Dendritic cell treated with granulocyte-macrophage colony-stimulating factor and Interleukin-4, amounts not matched to agents 40 ng/mL and 50 ng/mL, for 4 days (primary cell): ENCODE data around the gene C20orf144.

Source experiments
- H3K27ac Mint-ChIP-seq: one replicate; pipeline ENCODE4 v1.8.0; 2022; ENCODE audit warnings: mild to moderate bottlenecking, mixed read lengths
- H3K27me3 Mint-ChIP-seq: one replicate; pipeline ENCODE4 v1.8.0; 2022; ENCODE audit warnings: mild to moderate bottlenecking, mixed read lengths
- H3K36me3 Mint-ChIP-seq: one replicate; pipeline ENCODE4 v1.8.0; 2022; ENCODE audit warnings: low read depth, mixed read lengths
- H3K4me1 Mint-ChIP-seq: one replicate; pipeline ENCODE4 v1.8.0; 2022; ENCODE audit warnings: low read depth, mixed read lengths
- H3K4me3 Mint-ChIP-seq: one replicate; pipeline ENCODE4 v1.8.0; 2022; ENCODE audit warnings: mild to moderate bottlenecking, moderate library complexity, mixed read lengths
- H3K9me3 Mint-ChIP-seq: one replicate; pipeline ENCODE4 v1.8.0; 2022; ENCODE audit warnings: mixed read lengths
- intact Hi-C: fragments of 100-400 bp; cut with micrococcal nuclease; formaldehyde crosslinking; loops from one replicate; pipeline ENCODE4 v1.15.0; 2022

Gene C20orf144

DNA sequence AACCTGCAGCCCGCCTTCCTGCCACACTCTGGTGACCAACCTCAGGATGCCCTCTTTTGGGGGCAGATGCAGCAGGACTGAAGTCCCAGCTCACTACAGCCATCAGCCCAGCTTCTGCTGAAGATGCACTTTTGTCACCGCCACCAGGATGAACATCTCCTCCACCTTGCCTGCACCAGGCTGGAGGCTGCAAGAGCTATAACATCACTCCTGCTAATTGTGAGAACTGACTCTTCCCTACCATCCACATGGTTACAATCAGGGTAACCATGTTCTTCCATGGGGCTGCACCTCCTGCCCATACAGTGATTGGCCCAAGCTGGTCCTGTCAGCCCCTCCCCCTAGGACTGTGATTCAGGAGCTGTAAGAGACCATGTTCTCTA, 2.6 kb downstream of the C20orf144 start:
- H3K27me3 Mint-ChIP-seq: no peaks in the 10 kb centered on the region
- H3K4me3 Mint-ChIP-seq: peak overlapping the region; percentile 87
- H3K27ac Mint-ChIP-seq: peak overlapping the region; percentile 83
- no peaks in the 10 kb centered on the region for H3K9me3 Mint-ChIP-seq
- intact Hi-C loops: loop anchor here (5.0 to 10.0 kb wide), 3 partner anchors 110 to 330 kb away; partner anchors contain the start of genes CDK5RAP1 and RALY
- peaks cover 8% of the 10 kb centered on the region for H3K36me3 Mint-ChIP-seq
- peaks cover 54% of the 10 kb centered on the region for H3K4me1 Mint-ChIP-seq

DNA sequence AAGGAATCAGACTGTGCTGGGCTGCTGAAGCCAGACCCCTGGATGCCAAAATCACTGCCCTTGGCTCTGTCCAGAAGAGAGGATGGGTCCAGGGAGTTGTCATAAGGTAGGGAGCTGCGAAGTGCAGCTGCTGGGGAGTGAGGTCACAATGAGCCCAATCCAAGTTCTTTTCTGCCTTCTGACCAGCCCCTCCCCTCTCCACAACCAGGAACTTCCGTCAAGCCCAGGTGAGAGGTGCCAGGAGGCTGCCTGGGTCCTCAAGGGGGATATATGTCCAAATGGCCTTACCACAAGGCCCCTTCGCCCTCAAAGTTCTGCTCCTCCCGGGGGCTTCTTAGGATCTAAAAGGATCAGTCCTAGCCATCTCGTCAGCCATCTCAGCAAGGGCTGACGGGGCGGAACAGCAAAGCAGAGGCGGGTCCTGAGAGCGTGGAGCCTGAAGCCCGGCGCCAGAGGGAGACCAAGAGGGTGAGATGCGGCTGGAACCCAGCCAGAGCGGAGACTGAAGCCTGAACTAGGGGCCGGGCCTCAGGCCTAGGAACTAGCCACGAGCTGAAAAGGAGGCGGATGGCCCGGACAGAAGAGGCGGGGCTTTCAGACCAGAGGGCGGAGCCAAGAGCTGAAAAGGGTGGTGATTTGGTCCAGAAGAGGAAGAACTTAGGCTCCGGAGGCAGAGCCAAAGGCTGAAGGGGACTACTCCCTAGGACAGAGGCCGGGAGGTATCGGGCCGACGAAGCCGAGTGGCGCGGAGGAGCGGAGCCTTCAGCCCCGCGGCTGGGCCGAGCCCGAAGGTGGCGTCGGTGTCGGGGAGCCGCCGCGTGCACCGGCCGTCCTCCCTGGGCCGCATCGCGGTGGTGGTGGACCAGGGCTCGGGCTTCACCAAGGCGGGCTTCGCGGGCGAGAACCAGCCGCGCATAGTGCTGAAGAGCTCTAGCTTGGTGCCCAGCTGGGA, 4.4 kb downstream of the C20orf144 start, which contains the start of gene ACTL10:
TSS of gene ACTL10 (plus strand) at position 651 of the 952 bp plus-strand sequence. CDS start 555 bp downstream, outside the sequence.
- peak within 1 kb of the TSS; percentile 75 for H3K4me3 Mint-ChIP-seq
- no peaks in the 10 kb centered on the region for H3K27me3 Mint-ChIP-seq
- H3K36me3 Mint-ChIP-seq: peaks cover 21% of the 10 kb centered on the region
- peaks cover 64% of the 10 kb centered on the region for H3K4me1 Mint-ChIP-seq
- H3K9me3 Mint-ChIP-seq: no peaks in the 10 kb centered on the region
- H3K27ac Mint-ChIP-seq: peak within 1 kb of the TSS; percentile 76
- intact Hi-C loops: loop anchor here (1.0 to 10.0 kb wide), 5 partner anchors 8 to 328 kb away; partner anchors contain the start of genes NECAB3 and RALY

DNA sequence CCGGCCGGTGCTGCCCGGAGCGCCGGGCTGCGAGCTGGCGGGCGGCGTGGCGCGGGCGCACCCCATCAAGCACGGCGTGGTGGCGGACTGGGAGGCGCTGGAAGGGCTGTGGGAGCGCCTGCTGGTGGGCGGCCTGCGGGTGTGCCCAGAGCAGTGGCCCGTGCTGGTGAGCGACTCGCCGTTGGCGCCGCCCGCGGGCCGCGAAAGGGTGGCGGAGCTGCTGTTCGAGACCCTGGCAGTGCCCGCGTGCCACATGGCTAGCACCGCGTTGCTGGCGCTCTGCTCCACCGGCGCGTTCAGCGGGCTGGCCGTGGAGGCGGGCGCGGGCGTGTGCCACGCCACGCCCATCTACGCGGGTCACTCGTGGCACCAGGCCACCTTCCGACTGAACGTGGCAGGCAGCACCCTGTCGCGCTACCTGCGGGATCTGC, 5.1 kb downstream of the C20orf144 start:
- peaks cover 28% of the 10 kb centered on the region for H3K36me3 Mint-ChIP-seq
- H3K4me1 Mint-ChIP-seq: peaks cover 70% of the 10 kb centered on the region
- peak overlapping the region; percentile 76 for H3K27ac Mint-ChIP-seq

DNA sequence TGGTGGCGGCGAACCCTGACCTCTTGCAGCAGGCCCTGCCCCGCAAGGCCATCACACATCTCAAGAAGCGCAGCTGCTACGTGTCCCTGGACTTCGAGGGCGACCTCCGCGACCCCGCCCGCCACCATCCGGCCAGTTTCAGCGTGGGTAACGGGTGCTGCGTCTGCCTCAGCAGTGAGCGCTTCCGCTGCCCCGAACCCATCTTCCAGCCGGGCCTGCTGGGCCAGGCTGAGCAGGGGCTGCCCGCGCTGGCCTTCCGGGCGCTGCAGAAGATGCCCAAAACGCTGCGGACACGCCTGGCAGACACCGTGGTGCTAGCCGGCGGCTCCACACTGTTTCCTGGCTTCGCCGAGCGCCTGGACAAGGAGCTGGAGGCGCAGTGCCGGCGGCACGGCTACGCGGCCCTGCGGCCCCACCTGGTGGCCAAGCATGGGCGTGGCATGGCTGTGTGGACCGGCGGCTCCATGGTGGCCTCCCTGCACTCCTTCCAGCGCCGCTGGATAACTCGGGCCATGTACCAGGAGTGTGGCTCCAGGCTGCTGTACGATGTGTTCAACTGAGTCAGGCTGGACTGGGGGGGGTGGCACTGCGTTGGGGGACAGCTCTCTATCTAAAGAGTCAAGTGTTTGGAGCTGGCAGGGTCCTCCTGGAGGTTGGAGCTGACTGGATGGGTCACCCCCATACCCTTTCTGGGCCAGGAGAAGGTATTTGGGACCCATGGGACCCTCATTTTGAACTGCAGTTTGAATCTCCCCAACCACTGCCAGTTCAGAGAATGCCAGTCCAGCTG, 5.7 kb downstream of the C20orf144 start:
- H3K27me3 Mint-ChIP-seq: no peaks in the 10 kb centered on the region
- H3K27ac Mint-ChIP-seq: peak overlapping the region; percentile 76
- no peaks in the 10 kb centered on the region for H3K9me3 Mint-ChIP-seq
- H3K4me3 Mint-ChIP-seq: peak overlapping the region; percentile 75
- H3K36me3 Mint-ChIP-seq: peaks cover 29% of the 10 kb centered on the region
- intact Hi-C loops: loop anchor here (2.0 to 10.0 kb wide), 4 partner anchors 65 to 327 kb away; partner anchors contain the start of gene RALY
- H3K4me1 Mint-ChIP-seq: peaks cover 71% of the 10 kb centered on the region

More for the DNA sequence above, 5.1 kb downstream of the C20orf144 start:
- intact Hi-C loops: loop anchor here (2.0 to 10.0 kb wide), 4 partner anchors 66 to 328 kb away; partner anchors contain the start of gene RALY
- Mint-ChIP-seq H3K27me3 (no peaks in the 10 kb centered on the region), H3K9me3 (no peaks in the 10 kb centered on the region), H3K4me3 (peak overlapping the region; percentile 75)

DNA sequence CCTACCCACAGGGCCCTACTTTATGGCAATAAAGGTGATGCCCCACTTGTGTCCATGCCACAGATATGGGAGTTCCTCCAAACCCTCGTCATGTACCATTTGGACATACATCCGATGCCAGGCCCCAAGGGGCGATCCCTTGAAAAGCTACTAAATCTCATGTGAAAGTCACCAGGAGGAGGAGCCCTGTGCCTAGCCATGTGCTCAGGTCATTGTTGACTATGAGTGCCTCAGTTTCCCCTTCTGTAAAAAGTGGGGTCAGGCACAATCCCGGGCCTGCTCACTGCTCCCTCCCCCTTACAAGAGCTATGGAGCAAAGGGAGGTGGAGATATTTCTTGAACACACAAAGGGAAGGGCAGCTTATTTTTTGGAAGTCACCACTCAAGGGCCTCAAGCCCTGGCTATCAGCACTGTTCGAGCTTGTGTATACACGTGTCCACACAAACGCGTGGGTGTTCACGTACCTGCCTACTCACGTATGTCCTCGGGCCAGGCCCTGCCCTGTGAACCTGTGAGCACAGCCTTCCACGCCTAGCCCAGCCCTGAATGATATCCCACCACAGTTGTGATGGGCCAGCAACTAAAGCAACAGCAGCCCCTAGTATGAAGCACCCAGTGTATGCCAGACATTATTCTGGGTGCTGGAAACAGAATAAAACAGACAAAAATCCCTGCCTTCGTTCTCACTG, 6.5 kb downstream of the C20orf144 start:
- Mint-ChIP-seq H3K27ac (no peak overlapping the region), H3K4me1 (peaks cover 75% of the 10 kb centered on the region), H3K9me3 (no peaks in the 10 kb centered on the region), H3K27me3 (no peaks in the 10 kb centered on the region), H3K4me3 (no peak overlapping the region), H3K36me3 (peaks cover 30% of the 10 kb centered on the region)
- intact Hi-C loops: loop anchor here (10.0 kb wide), 2 partner anchors 114 to 326 kb away; partner anchors contain the start of gene RALY

DNA sequence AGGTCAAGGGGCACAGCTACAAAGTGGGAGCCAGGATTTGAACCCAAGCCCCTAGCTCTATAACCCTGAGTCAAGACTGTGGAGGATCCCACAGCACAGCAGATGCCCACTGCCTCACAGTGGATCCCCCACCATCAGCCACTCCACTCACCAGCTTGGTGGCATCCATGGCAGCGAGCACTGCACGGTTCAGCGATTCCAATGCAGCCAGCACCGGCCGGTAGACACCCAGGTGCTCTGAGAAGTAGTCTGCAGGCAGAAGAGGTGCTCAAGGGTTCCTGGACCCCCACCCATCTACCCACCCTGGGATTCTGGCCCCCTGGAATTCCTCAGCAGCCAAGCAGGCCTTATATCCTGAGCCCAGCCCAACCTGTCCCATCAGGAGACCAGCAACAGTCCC, 7.1 kb downstream of the C20orf144 start:
- intact Hi-C loops: loop anchor here (10.0 kb wide), 2 partner anchors 114 to 326 kb away; partner anchors contain the start of gene RALY
- Mint-ChIP-seq H3K27ac (no peak overlapping the region), H3K27me3 (no peaks in the 10 kb centered on the region), H3K4me1 (peaks cover 73% of the 10 kb centered on the region), H3K4me3 (no peak overlapping the region), H3K9me3 (no peaks in the 10 kb centered on the region), H3K36me3 (peaks cover 36% of the 10 kb centered on the region)

DNA sequence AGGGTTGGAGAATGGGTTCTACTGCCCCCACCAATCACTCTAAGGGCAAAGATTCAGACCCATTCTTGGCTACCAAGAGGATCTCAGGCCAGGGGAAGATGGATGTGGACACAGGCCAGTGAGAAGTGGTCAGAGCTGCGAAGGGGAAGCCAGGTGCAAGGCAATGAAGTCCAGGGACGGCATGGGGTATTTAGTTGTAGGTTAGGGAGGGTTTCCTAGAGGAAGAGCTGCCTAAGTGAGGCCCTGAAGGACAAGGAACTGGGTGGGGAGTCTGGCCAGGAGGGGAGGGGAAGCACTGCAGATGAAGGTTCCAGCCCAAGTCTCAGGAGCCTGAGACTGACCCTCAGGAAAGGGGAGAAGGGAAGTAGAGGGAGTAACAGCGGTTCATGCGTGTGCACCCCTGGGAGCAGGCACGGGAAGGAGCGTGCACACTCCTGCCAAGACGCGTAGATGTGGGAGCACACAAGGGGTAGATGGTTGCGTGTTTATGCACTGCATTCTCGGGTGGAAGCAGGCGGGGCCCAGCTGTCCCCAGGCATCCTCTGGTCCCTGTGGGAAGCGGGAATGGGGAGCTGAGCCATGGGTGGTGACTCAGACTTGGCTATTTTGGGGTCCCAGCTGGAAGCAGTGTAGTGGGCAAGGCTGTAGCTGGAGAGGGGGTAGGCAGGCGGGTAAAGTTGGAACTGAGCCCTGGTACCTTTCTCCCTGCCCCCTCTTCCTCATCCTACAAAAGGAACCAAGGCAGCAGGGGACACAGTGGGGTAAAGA, 7.9 kb downstream of the C20orf144 start:
- intact Hi-C loops: loop anchor here (10.0 kb wide), 2 partner anchors 115 to 325 kb away; partner anchors contain the start of gene RALY
- Mint-ChIP-seq H3K27ac (no peak overlapping the region), H3K4me3 (no peak overlapping the region), H3K36me3 (peaks cover 36% of the 10 kb centered on the region), H3K9me3 (no peaks in the 10 kb centered on the region), H3K4me1 (peaks cover 70% of the 10 kb centered on the region), H3K27me3 (peaks cover 3% of the 10 kb centered on the region)

DNA sequence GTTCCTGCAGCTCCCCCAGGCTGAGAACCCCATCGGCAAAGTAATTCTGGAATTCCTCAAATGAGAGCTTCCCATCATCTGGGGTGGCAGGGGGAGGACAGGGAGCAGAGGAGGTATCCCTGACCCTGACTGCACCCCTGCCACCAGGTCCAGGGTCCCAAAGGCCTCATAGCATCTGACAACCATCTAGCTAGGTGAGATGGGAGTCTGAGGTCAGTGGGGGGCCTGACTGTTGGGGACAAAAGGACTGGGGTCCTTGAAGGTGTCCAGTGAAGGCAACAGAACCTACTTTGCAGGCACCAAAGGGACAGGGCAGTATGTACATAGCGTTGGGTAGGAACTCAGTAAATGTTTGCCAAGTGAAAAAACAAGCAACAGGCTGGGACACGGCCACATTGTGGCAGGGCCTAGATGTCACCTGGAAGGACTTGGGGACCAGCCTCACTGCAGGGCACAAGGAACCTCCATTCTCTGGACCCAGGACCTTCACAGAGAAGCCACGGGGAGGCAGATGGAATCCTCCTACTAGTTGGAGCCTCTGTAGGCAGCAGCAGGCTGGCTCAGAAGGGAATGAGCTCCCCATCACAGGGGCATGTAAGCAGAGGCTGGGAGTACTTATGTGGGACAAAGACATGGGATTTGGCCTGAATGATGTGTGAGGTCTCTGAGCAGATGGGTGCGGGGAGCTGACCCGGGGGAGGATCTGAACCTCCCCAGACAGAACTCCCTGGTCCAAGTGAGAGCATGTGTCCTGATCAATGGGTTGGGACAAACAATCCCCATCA, 8.8 kb downstream of the C20orf144 start:
- intact Hi-C loops: no loop called here
- peaks cover 67% of the 10 kb centered on the region for H3K4me1 Mint-ChIP-seq
- H3K27me3 Mint-ChIP-seq: peaks cover 5% of the 10 kb centered on the region
- H3K27ac Mint-ChIP-seq: no peak overlapping the region
- peaks cover 36% of the 10 kb centered on the region for H3K36me3 Mint-ChIP-seq
- H3K4me3 Mint-ChIP-seq: no peak overlapping the region
- no peaks in the 10 kb centered on the region for H3K9me3 Mint-ChIP-seq

DNA sequence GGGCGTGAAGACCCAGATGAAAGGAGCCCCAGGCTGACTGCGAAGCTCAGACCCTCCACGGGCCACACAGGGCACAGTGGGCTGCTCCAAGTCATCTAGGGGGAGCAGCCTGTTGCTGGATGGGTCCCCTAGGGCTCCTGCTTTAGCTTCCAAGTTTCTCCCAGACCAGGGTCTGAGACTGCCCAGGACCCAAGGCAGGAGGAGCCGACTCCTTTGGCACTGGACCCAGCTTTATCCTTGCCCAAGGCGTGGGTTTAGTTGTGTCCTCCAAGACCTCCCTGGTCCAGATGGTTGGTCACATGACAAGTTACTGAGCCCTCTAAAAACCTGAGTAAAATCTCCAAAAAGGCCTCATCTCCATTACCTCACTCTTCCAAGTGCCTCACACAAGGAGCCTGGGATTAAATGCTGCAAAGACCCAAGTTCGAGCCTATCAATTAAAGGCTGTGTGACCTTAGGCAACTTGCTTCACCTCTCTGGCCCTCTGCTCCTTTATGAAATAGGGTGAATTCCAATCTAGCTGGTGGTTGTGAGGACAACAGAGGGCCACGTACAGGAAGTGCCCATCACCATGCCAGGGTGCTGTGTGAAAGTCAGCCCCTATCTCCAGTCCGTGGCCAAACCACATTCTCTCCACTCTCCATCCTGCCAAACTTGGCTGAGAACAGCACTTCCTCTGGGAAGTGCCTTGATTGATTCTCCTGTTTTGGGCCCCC, 9.6 kb downstream of the C20orf144 start:
- intact Hi-C loops: no loop called here
- Mint-ChIP-seq H3K36me3 (peaks cover 36% of the 10 kb centered on the region), H3K4me1 (peaks cover 59% of the 10 kb centered on the region), H3K4me3 (no peak overlapping the region), H3K27me3 (peaks cover 5% of the 10 kb centered on the region), H3K9me3 (no peaks in the 10 kb centered on the region), H3K27ac (no peak overlapping the region)

DNA sequence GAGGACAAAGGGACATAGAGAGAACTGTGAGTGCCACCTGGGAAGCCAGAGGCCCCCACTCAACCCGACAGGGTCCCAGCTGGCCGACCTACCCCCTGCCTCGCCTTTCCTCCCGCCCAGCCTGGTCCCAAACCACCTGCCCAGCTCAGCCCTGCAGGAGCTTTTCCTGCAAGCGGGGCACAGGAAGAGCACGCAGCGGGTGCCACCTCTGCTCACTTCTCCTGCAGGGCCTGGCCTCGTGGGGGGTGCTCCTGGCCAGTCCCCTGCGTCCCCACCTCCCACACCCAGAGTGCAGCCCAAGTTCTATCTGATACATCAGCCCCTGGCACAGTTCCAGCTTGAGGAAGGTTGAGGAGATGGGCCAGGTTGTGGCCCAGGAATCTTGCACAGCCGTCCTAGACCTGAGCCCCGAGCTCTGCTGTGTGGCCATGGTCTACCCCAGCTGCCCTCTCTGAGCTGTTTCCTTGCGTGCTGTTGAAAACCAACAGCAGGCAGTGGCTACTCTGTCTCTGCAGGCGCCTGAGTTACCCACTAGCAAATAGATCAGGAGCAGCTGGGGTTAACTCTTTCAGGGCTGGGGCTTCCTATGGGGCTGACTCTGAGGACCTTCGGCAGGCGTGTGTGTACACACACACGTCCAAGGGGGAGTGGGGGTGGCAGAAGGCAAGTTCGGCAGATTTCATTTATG, 10.4 kb downstream of the C20orf144 start:
- Mint-ChIP-seq H3K27ac (no peak overlapping the region), H3K4me3 (peak overlapping the region; percentile 25), H3K9me3 (no peaks in the 10 kb centered on the region), H3K4me1 (peaks cover 55% of the 10 kb centered on the region), H3K36me3 (peaks cover 36% of the 10 kb centered on the region), H3K27me3 (peaks cover 5% of the 10 kb centered on the region)
- intact Hi-C loops: no loop called here

DNA sequence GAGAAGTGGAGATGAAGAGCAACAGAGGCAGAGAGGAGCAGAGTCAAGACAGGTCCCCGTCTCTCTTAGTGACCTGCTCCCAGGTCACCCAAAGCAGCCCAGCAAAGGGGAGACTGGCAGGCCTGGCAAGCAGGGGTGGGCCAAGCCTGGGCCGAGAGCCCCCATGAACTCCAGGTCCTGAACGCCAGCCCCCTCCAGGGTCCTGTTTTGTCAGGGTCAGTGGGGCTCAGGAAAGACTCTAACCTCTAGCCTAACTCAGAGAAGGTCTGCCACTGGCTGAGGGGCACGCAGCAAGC, 10.9 kb downstream of the C20orf144 start:
- Mint-ChIP-seq H3K9me3 (no peaks in the 10 kb centered on the region), H3K27me3 (peaks cover 5% of the 10 kb centered on the region), H3K36me3 (peaks cover 36% of the 10 kb centered on the region), H3K4me1 (peaks cover 50% of the 10 kb centered on the region), H3K27ac (peak overlapping the region; percentile 89), H3K4me3 (peak overlapping the region; percentile 88)
- intact Hi-C loops: no loop called here
